GM21528 (cell line): Measurements from ENCODE around the gene SLC9A3.

Source experiments
- ATAC-seq: cut with Tn5 transposase; IDR thresholded peaks from one replicate; pipeline ENCODE4 v1.9.1; 2021; ENCODE audit warnings: mild to moderate bottlenecking, moderate library complexity; ENCODE audit not compliant: unreplicated experiment, low FRiP score

The SLC9A3 gene

GRCh38 chr5:464843-465590 lies 59.2 kb downstream of the SLC9A3 start:
- no peak for ATAC-seq

GRCh38 chr5:464446-464842 lies 59.8 kb downstream of the SLC9A3 start:
- no peak for ATAC-seq

- no peak for ATAC-seq
These were observed 60.3 kb downstream of the SLC9A3 start for GRCh38 chr5:463952-464351.

- ATAC-seq, result no peak
These were observed 60.9 kb downstream of the SLC9A3 start for GRCh38 chr5:463301-463700.

- no peak for ATAC-seq
These were observed 62.2 kb downstream of the SLC9A3 start for GRCh38 chr5:462051-462481.

GRCh38 chr5:460273-460625 lies 64.0 kb downstream of the SLC9A3 start:
- ATAC-seq, result no peak

- ATAC-seq, result no peak
These were observed 64.5 kb downstream of the SLC9A3 start for GRCh38 chr5:459562-460272.

GRCh38 chr5:458547-459353 lies 65.5 kb downstream of the SLC9A3 start:
- ATAC-seq, result no peak

- no peak for ATAC-seq
These were observed 66.9 kb downstream of the SLC9A3 start for GRCh38 chr5:457195-457961.

GRCh38 chr5:456351-457194 lies 67.7 kb downstream of the SLC9A3 start:
- no peak for ATAC-seq

- no peak for ATAC-seq
These were observed 68.4 kb downstream of the SLC9A3 start for GRCh38 chr5:455806-456205.

- ATAC-seq, result no peak
These were observed 69.3 kb downstream of the SLC9A3 start for GRCh38 chr5:454936-455335.

- no peak for ATAC-seq
These were observed 70.3 kb downstream of the SLC9A3 start for GRCh38 chr5:453725-454481.

- ATAC-seq, result no peak
These were observed 71.1 kb downstream of the SLC9A3 start for GRCh38 chr5:452978-453710.

- ATAC-seq, result no peak
These were observed 72.4 kb downstream of the SLC9A3 start for GRCh38 chr5:451587-452458.

GRCh38 chr5:449151-449550 lies 75.1 kb downstream of the SLC9A3 start:
- no peak for ATAC-seq

- no peak for ATAC-seq
These were observed 75.5 kb downstream of the SLC9A3 start for GRCh38 chr5:448766-449090.
